Measurements from ENCODE around the gene ODC1. TPM values are rescaled to one million over a fixed set of nuclear protein-coding genes. Genes with fewer than 3 reads are reported as not detected.

The ODC1 gene
- total and polyA plus RNA-seq, 2 experiments from 2014 or later = 23.3 to 70.3 TPM

GRCh38 chr2:10400978-10401951, 46.9 kb downstream of the ODC1 start (continued):
- no peak for TF ChIP-seq ETS1 (IDR thresholded peaks at IDR 0.05)
- TF ChIP-seq EZH2 (IDR thresholded peaks at IDR 0.05; ENCODE audit: low read depth, unreplicated experiment) = no peak
- no peak for TF ChIP-seq CREB1 (CRISPR knock-in tag; IDR thresholded peaks at IDR 0.05; ENCODE audit: low read depth)
- TF ChIP-seq ZNF114 (CRISPR knock-in tag; IDR thresholded peaks at IDR 0.05) = no peak

GRCh38 chr2:10400568-10400977, 47.6 kb downstream of the ODC1 start:
- H3F3A ChIP-seq (replicated peaks; ENCODE audit: low read depth) = no peaks in the 10 kb centered on the region
- H3K79me2 ChIP-seq (replicated peaks; ENCODE audit: insufficient read depth) = no peaks in the 10 kb centered on the region
- H3K27me3 ChIP-seq (ENCODE audit: insufficient read depth) = no peaks in the 10 kb centered on the region
- Mint-ChIP-seq H3K27ac (no peak overlapping the region), H3K36me3 (ENCODE audit: low read depth) (peaks cover 14% of the 10 kb centered on the region), H3K27me3 (ENCODE audit: insufficient read depth, low read depth, poor library complexity) (peaks cover 10% of the 10 kb centered on the region), H3K4me3 (no peak overlapping the region), H3K4me1 (peaks cover 10% of the 10 kb centered on the region), H3K9me3 (peaks cover 9% of the 10 kb centered on the region; the same call in 2 of the 3 replicates)
- H4K20me1 ChIP-seq (replicated peaks; ENCODE audit: insufficient read depth) = no peaks in the 10 kb centered on the region
- H3K36me3 ChIP-seq (ENCODE audit: insufficient read depth) = no peaks in the 10 kb centered on the region
- no peaks in the 10 kb centered on the region for H3K4me1 ChIP-seq (ENCODE audit: insufficient read depth)
- no peak for DNase-seq (ENCODE audit: low spot score)
- no peak overlapping the region for H2AFZ ChIP-seq
- H3K27ac ChIP-seq (ENCODE audit: low read depth) = no peak overlapping the region
- no peak overlapping the region for H3K4me2 ChIP-seq
- H3K9me2 ChIP-seq (ENCODE audit: insufficient read depth) = no peaks in the 10 kb centered on the region
- no peak for ATAC-seq
- TF ChIP-seq, protein P1, sequence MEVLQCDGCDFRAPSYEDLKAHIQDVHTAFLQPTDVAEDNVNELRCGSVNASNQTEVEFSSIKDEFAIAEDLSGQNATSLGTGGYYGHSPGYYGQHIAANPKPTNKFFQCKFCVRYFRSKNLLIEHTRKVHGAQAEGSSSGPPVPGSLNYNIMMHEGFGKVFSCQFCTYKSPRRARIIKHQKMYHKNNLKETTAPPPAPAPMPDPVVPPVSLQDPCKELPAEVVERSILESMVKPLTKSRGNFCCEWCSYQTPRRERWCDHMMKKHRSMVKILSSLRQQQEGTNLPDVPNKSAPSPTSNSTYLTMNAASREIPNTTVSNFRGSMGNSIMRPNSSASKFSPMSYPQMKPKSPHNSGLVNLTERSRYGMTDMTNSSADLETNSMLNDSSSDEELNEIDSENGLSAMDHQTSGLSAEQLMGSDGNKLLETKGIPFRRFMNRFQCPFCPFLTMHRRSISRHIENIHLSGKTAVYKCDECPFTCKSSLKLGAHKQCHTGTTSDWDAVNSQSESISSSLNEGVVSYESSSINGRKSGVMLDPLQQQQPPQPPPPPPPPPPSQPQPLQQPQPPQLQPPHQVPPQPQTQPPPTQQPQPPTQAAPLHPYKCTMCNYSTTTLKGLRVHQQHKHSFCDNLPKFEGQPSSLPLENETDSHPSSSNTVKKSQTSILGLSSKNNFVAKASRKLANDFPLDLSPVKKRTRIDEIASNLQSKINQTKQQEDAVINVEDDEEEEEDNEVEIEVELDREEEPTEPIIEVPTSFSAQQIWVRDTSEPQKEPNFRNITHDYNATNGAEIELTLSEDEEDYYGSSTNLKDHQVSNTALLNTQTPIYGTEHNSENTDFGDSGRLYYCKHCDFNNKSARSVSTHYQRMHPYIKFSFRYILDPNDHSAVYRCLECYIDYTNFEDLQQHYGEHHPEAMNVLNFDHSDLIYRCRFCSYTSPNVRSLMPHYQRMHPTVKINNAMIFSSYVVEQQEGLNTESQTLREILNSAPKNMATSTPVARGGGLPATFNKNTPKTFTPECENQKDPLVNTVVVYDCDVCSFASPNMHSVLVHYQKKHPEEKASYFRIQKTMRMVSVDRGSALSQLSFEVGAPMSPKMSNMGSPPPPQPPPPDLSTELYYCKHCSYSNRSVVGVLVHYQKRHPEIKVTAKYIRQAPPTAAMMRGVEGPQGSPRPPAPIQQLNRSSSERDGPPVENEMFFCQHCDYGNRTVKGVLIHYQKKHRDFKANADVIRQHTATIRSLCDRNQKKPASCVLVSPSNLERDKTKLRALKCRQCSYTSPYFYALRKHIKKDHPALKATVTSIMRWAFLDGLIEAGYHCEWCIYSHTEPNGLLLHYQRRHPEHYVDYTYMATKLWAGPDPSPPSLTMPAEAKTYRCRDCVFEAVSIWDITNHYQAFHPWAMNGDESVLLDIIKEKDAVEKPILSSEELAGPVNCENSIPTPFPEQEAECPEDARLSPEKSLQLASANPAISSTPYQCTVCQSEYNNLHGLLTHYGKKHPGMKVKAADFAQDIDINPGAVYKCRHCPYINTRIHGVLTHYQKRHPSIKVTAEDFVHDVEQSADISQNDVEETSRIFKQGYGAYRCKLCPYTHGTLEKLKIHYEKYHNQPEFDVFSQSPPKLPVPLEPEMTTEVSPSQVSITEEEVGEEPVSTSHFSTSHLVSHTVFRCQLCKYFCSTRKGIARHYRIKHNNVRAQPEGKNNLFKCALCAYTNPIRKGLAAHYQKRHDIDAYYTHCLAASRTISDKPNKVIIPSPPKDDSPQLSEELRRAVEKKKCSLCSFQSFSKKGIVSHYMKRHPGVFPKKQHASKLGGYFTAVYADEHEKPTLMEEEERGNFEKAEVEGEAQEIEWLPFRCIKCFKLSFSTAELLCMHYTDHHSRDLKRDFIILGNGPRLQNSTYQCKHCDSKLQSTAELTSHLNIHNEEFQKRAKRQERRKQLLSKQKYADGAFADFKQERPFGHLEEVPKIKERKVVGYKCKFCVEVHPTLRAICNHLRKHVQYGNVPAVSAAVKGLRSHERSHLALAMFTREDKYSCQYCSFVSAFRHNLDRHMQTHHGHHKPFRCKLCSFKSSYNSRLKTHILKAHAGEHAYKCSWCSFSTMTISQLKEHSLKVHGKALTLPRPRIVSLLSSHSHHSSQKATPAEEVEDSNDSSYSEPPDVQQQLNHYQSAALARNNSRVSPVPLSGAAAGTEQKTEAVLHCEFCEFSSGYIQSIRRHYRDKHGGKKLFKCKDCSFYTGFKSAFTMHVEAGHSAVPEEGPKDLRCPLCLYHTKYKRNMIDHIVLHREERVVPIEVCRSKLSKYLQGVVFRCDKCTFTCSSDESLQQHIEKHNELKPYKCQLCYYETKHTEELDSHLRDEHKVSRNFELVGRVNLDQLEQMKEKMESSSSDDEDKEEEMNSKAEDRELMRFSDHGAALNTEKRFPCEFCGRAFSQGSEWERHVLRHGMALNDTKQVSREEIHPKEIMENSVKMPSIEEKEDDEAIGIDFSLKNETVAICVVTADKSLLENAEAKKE (CRISPR knock-in tag; IDR thresholded peaks at IDR 0.05) = no peak
- TF ChIP-seq EZH2phosphoT487 (IDR thresholded peaks at IDR 0.05; ENCODE audit: unreplicated experiment) = no peak
- TF ChIP-seq, protein P2, sequence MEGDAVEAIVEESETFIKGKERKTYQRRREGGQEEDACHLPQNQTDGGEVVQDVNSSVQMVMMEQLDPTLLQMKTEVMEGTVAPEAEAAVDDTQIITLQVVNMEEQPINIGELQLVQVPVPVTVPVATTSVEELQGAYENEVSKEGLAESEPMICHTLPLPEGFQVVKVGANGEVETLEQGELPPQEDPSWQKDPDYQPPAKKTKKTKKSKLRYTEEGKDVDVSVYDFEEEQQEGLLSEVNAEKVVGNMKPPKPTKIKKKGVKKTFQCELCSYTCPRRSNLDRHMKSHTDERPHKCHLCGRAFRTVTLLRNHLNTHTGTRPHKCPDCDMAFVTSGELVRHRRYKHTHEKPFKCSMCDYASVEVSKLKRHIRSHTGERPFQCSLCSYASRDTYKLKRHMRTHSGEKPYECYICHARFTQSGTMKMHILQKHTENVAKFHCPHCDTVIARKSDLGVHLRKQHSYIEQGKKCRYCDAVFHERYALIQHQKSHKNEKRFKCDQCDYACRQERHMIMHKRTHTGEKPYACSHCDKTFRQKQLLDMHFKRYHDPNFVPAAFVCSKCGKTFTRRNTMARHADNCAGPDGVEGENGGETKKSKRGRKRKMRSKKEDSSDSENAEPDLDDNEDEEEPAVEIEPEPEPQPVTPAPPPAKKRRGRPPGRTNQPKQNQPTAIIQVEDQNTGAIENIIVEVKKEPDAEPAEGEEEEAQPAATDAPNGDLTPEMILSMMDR (conservative IDR thresholded peaks at IDR 0.05; ENCODE audit: low read depth in 2 of 2) = no peak
- TF ChIP-seq EZH2 (IDR thresholded peaks at IDR 0.05; ENCODE audit: low read depth, unreplicated experiment) = no peak
- H3K4me3 ChIP-seq = no peak overlapping the region
